TTC549 (cell line): Measurements from ENCODE around the gene TMPRSS6.

Source experiments
- FAIRE-seq: peaks from 2 replicates; lab custom pipeline; 2012; peaks lifted over from hg19 to GRCh38; lab: Jason Lieb, UNC

The TMPRSS6 gene

GRCh38 chr22:37117092-37117491, 7.6 kb upstream of the TMPRSS6 start:
- no peak for FAIRE-seq

DNA sequence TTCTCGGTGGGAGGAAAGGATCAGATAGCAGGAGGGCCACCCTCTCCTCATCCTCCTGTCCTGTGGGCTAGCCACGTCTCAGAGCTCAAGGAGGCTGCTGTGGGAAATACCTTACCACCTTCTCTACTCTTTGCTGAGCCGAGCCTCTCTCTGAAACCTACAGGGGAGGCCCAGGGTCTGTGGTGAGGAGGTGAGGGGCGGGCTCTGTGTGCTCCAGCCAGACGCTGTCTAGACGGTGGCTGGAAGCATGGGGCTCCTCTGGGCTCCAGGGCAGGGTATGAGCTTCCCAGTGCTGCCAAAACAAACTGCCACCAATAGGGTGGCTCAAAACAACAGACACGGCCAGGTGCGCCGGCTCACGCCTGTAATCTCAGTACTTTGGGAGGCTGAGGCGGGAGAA, 5.5 kb upstream of the TMPRSS6 start:
- FAIRE-seq = no peak

DNA sequence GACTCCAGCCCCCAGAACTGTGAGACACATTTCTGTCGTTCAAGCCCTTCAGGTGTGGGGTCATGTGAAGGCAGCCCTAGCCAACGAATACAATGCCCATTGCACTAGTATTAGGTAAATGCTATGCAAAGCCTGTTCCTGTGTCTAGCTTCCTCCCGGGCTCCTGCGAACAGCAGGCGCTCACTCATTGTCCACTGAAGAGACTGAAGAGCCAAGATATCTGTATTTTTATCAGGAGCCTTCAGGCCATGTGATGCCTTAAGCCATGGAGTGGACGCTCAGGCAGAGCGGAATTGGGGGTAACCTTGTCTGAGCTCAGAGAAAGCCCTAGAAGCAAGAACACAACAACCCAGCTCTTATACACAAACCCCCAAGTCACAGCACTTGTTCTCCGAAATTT, 4.2 kb upstream of the TMPRSS6 start:
- FAIRE-seq = no peak

DNA sequence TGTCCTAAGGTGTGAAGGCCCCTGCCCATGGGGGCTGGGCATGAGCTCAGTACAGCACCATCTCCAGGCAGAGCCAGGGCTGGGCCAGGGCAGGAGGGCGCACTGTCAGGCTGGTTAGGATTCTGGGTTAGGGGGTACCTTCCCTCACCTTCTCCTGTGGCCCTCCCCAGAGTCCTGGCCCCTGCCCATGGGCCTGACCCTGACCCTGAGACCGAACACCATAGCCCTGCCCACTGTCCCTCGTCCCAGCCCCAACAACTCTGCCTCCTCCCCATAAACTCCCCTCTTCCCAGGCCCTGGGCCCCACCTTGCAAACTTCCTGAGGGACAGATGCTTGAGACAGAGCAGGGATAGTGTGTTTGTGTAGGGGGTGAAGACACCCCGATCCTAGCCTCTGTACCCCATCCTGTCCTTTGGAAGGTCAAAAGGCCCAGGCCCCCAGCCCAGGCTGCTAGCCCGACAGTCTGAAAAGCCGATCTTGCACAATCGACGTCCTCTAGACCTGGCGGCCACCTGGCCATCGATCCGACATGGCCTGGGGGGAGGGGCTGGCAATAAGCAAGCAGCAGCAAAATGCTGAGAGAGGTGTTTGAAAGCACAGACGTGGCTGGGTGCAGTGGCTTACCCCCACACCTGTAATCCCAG, 2.7 kb upstream of the TMPRSS6 start:
- no peak for FAIRE-seq

GRCh38 chr22:37111156-37111717, 1.7 kb upstream of the TMPRSS6 start:
- no peak for FAIRE-seq

GRCh38 chr22:37107816-37108621, 1.5 kb downstream of the TMPRSS6 start:
- FAIRE-seq = no peak

DNA sequence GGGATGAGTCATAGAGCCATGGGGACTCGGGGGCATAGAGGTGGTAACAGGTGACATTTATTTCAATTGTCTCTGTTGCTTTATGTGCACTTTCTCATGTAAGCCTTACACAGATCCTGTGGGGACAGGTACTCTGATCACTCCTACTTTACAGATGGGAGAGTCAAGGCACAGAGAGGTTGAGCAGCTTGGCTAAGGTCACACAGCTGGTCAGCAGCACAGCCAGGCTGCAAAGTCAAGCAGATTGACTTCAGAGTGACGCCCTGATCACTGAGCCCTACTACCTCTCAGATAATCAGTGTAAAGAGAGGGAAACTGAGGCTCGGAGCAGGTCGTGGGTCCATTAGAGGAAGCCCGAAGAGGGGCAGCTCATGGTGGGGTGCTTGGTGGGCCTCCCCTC, 3.5 kb downstream of the TMPRSS6 start:
- no peak for FAIRE-seq

GRCh38 chr22:37105154-37105553, 4.4 kb downstream of the TMPRSS6 start:
- no peak for FAIRE-seq

GRCh38 chr22:37103656-37104452, 5.7 kb downstream of the TMPRSS6 start:
- FAIRE-seq = no peak

- FAIRE-seq = no peak
These were observed 6.4 kb downstream of the TMPRSS6 start for GRCh38 chr22:37103151-37103550.

GRCh38 chr22:37101311-37102066, 8.0 kb downstream of the TMPRSS6 start:
- no peak for FAIRE-seq

GRCh38 chr22:37100589-37101127, 8.9 kb downstream of the TMPRSS6 start:
- FAIRE-seq = no peak

DNA sequence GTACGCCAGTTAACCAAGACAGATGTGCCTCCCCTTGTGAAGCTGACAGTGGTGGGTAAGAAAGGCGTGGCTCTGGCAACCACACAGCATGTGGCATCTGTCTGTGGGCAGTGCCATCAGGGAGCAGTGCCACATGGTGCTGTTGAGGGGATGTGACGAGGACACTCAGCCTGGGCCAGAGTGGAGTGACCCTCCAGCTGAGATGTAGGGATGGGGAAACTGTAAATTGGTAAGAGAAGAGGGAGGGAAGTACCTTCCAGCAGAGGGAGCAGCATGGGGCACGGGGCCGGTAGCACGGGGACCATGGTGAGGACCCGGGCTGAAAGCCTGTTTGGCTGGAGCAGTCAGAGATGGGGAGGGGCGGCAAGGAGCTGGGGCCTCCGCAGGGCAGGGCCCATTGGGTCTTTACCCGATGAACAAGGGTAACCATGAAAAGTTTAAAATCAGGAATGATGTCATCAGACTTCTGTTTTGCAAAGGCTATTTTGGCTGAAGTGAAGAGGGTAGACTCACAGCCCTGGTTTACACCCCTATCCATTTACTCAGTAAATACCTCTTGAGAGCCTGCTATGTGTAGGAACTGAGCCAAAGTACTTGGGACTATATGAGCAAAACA, 10.4 kb downstream of the TMPRSS6 start:
- FAIRE-seq = no peak

- FAIRE-seq = no peak
These were observed 12.2 kb downstream of the TMPRSS6 start for GRCh38 chr22:37097346-37097745.

DNA sequence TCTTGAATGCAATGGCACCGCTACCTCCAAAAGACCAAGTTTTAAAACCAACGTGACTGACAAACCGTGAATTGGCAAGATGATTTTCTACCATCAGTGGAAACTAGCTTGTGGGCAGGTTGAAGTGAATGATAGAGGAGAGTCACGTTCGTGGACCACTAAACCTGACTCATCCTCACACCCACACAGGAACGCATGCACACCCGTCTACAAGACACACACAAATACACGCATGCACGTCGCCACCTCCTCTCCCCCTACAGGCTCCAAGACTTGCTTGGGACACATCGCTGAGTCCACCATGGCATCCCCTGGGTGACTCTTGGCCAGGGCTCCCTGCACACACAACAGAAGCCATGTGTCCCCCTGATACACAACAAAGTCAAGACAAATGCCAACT, 14.4 kb downstream of the TMPRSS6 start:
- FAIRE-seq = no peak

GRCh38 chr22:37094239-37094638, 15.3 kb downstream of the TMPRSS6 start:
- no peak for FAIRE-seq

DNA sequence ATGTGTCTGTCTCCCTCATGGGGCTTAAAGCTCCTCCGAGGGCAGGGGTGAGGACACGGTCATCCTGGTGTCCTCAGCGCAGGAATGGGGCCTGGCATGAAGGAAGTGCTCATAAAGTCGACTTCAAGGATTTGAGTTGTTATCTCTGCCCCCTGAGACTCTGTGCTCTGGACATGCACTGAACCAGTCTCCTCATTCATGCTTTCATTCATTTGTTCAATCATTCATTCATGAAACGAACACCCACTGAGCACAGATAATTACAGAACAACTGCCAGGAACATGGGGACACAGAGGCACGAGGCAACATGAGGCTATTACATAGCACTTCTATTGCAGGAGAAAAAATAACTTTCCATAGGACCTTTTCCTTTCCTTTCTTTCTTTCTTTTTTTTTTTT, 16.5 kb downstream of the TMPRSS6 start:
- no peak for FAIRE-seq

GRCh38 chr22:37091994-37092393, 17.5 kb downstream of the TMPRSS6 start:
- FAIRE-seq = no peak

GRCh38 chr22:37090920-37091695, 18.4 kb downstream of the TMPRSS6 start:
- no peak for FAIRE-seq

DNA sequence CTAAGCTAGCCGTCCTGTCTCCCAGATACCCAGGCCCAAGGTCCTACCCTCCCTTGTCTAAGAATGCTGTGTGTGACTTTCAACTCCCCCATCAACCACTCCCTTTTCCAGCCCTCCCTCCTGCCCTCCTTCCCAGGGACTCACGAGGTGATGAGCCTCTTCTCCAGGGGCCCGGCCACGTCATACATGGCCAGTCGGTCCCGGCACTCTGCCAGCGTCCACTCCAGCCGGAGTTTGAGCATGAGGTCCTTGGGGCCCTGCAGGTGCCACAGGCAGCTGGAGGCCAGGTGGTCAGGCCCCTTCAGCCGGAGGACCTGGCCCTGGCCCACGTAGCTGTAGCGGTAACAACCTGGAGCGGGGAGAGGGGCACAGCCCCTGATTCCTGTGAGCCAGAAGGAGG, 20.1 kb downstream of the TMPRSS6 start:
- no peak for FAIRE-seq
